Measurements from ENCODE around the gene DGCR2.
"Not testable (repeated sequence)": the region's sequence is repeated elsewhere in the genome, so short reads cannot be mapped to it uniquely, and the experiment has no call there.

Gene DGCR2

GRCh38 chr22:19056951-19057401 lies 65.2 kb downstream of the DGCR2 start:
- Histone ChIP-seq H3K9ac (ENCODE audit: low read length) (no peak overlapping the region), H3K36me3 (ENCODE audit: control insufficient read depth, insufficient read depth, low read length) (peaks cover 5% of the 10 kb centered on the region), H3K4me1 (ENCODE audit: control insufficient read depth, insufficient read depth, low read length) (peaks cover 6% of the 10 kb centered on the region), H3K4me3 (ENCODE audit: low read length) (no peak overlapping the region), H3K9me3 (ENCODE audit: control insufficient read depth, low read length) (no peaks in the 10 kb centered on the region), H3K27me3 (ENCODE audit: control insufficient read depth, insufficient read depth, low read length) (no peaks in the 10 kb centered on the region)

GRCh38 chr22:19055801-19056200 lies 66.4 kb downstream of the DGCR2 start:
- H3K27me3 ChIP-seq (ENCODE audit: control insufficient read depth, insufficient read depth, low read length) = no peaks in the 10 kb centered on the region
- no peaks in the 10 kb centered on the region for H3K9me3 ChIP-seq (ENCODE audit: control insufficient read depth, low read length)
- H3K4me3 ChIP-seq (ENCODE audit: low read length) = no peak overlapping the region
- no peaks in the 10 kb centered on the region for H3K36me3 ChIP-seq (ENCODE audit: control insufficient read depth, insufficient read depth, low read length)
- peaks cover 6% of the 10 kb centered on the region for H3K4me1 ChIP-seq (ENCODE audit: control insufficient read depth, insufficient read depth, low read length)
- no peak overlapping the region for H3K9ac ChIP-seq (ENCODE audit: low read length)

GRCh38 chr22:19052941-19053541 lies 69.2 kb downstream of the DGCR2 start:
- Histone ChIP-seq H3K27me3 (ENCODE audit: control insufficient read depth, insufficient read depth, low read length) (no peaks in the 10 kb centered on the region), H3K4me3 (ENCODE audit: low read length) (no peak overlapping the region), H3K36me3 (ENCODE audit: control insufficient read depth, insufficient read depth, low read length) (peaks cover 3% of the 10 kb centered on the region), H3K4me1 (ENCODE audit: control insufficient read depth, insufficient read depth, low read length) (no peaks in the 10 kb centered on the region), H3K9me3 (ENCODE audit: control insufficient read depth, low read length) (no peaks in the 10 kb centered on the region), H3K9ac (ENCODE audit: low read length) (no peak overlapping the region)

- Histone ChIP-seq H3K36me3 (ENCODE audit: control insufficient read depth, insufficient read depth, low read length) (peaks cover 15% of the 10 kb centered on the region), H3K9me3 (ENCODE audit: control insufficient read depth, low read length) (no peaks in the 10 kb centered on the region), H3K4me1 (ENCODE audit: control insufficient read depth, insufficient read depth, low read length) (no peaks in the 10 kb centered on the region), H3K9ac (ENCODE audit: low read length) (no peak overlapping the region), H3K27me3 (ENCODE audit: control insufficient read depth, insufficient read depth, low read length) (no peaks in the 10 kb centered on the region), H3K4me3 (ENCODE audit: low read length) (no peak overlapping the region)
Measured at GRCh38 chr22:19051381-19052072, 70.7 kb downstream of the DGCR2 start.

- not testable (repeated sequence) for H3K9ac ChIP-seq (ENCODE audit: low read length); H3K4me1 ChIP-seq (ENCODE audit: control insufficient read depth, insufficient read depth, low read length); H3K27me3 ChIP-seq (ENCODE audit: control insufficient read depth, insufficient read depth, low read length); H3K9me3 ChIP-seq (ENCODE audit: control insufficient read depth, low read length); H3K4me3 ChIP-seq (ENCODE audit: low read length)
- peaks cover 15% of the 10 kb centered on the region for H3K36me3 ChIP-seq (ENCODE audit: control insufficient read depth, insufficient read depth, low read length)
Measured at GRCh38 chr22:19050847-19051246, 71.4 kb downstream of the DGCR2 start.

- H3K27me3 ChIP-seq (ENCODE audit: control insufficient read depth, insufficient read depth, low read length) = no peaks in the 10 kb centered on the region
- no peak overlapping the region for H3K4me3 ChIP-seq (ENCODE audit: low read length)
- no peaks in the 10 kb centered on the region for H3K4me1 ChIP-seq (ENCODE audit: control insufficient read depth, insufficient read depth, low read length)
- peaks cover 15% of the 10 kb centered on the region for H3K36me3 ChIP-seq (ENCODE audit: control insufficient read depth, insufficient read depth, low read length)
- H3K9me3 ChIP-seq (ENCODE audit: control insufficient read depth, low read length) = no peaks in the 10 kb centered on the region
- no peak overlapping the region for H3K9ac ChIP-seq (ENCODE audit: low read length)
Measured at GRCh38 chr22:19050117-19050516, 72.1 kb downstream of the DGCR2 start.

GRCh38 chr22:19048531-19048930 lies 73.7 kb downstream of the DGCR2 start:
- no peaks in the 10 kb centered on the region for H3K9me3 ChIP-seq (ENCODE audit: control insufficient read depth, low read length)
- no peaks in the 10 kb centered on the region for H3K27me3 ChIP-seq (ENCODE audit: control insufficient read depth, insufficient read depth, low read length)
- no peaks in the 10 kb centered on the region for H3K4me1 ChIP-seq (ENCODE audit: control insufficient read depth, insufficient read depth, low read length)
- H3K9ac ChIP-seq (ENCODE audit: low read length) = no peak overlapping the region
- peaks cover 15% of the 10 kb centered on the region for H3K36me3 ChIP-seq (ENCODE audit: control insufficient read depth, insufficient read depth, low read length)
- H3K4me3 ChIP-seq (ENCODE audit: low read length) = no peak overlapping the region

GRCh38 chr22:19047993-19048392 lies 74.2 kb downstream of the DGCR2 start:
- H3K4me3 ChIP-seq (ENCODE audit: low read length) = no peak overlapping the region
- H3K9ac ChIP-seq (ENCODE audit: low read length) = no peak overlapping the region
- H3K27me3 ChIP-seq (ENCODE audit: control insufficient read depth, insufficient read depth, low read length) = no peaks in the 10 kb centered on the region
- no peaks in the 10 kb centered on the region for H3K4me1 ChIP-seq (ENCODE audit: control insufficient read depth, insufficient read depth, low read length)
- no peaks in the 10 kb centered on the region for H3K9me3 ChIP-seq (ENCODE audit: control insufficient read depth, low read length)
- peaks cover 18% of the 10 kb centered on the region for H3K36me3 ChIP-seq (ENCODE audit: control insufficient read depth, insufficient read depth, low read length)

GRCh38 chr22:19046719-19047609 lies 75.2 kb downstream of the DGCR2 start:
- Histone ChIP-seq H3K4me3 (ENCODE audit: low read length) (no peak overlapping the region), H3K36me3 (ENCODE audit: control insufficient read depth, insufficient read depth, low read length) (peaks cover 18% of the 10 kb centered on the region), H3K9me3 (ENCODE audit: control insufficient read depth, low read length) (no peaks in the 10 kb centered on the region), H3K9ac (ENCODE audit: low read length) (no peak overlapping the region), H3K27me3 (ENCODE audit: control insufficient read depth, insufficient read depth, low read length) (no peaks in the 10 kb centered on the region), H3K4me1 (ENCODE audit: control insufficient read depth, insufficient read depth, low read length) (no peaks in the 10 kb centered on the region)

- peaks cover 25% of the 10 kb centered on the region for H3K36me3 ChIP-seq (ENCODE audit: control insufficient read depth, insufficient read depth, low read length)
- no peak overlapping the region for H3K4me3 ChIP-seq (ENCODE audit: low read length)
- no peaks in the 10 kb centered on the region for H3K4me1 ChIP-seq (ENCODE audit: control insufficient read depth, insufficient read depth, low read length)
- H3K27me3 ChIP-seq (ENCODE audit: control insufficient read depth, insufficient read depth, low read length) = no peaks in the 10 kb centered on the region
- no peak overlapping the region for H3K9ac ChIP-seq (ENCODE audit: low read length)
- no peaks in the 10 kb centered on the region for H3K9me3 ChIP-seq (ENCODE audit: control insufficient read depth, low read length)
Measured at GRCh38 chr22:19046287-19046686, 75.9 kb downstream of the DGCR2 start.

GRCh38 chr22:19045094-19045493 lies 77.1 kb downstream of the DGCR2 start:
- no peak overlapping the region for H3K9ac ChIP-seq (ENCODE audit: low read length)
- no peaks in the 10 kb centered on the region for H3K27me3 ChIP-seq (ENCODE audit: control insufficient read depth, insufficient read depth, low read length)
- H3K36me3 ChIP-seq (ENCODE audit: control insufficient read depth, insufficient read depth, low read length) = peaks cover 26% of the 10 kb centered on the region
- no peaks in the 10 kb centered on the region for H3K9me3 ChIP-seq (ENCODE audit: control insufficient read depth, low read length)
- H3K4me3 ChIP-seq (ENCODE audit: low read length) = no peak overlapping the region
- no peaks in the 10 kb centered on the region for H3K4me1 ChIP-seq (ENCODE audit: control insufficient read depth, insufficient read depth, low read length)

GRCh38 chr22:19044381-19044780 lies 77.8 kb downstream of the DGCR2 start:
- Histone ChIP-seq H3K4me3 (ENCODE audit: low read length) (no peak overlapping the region), H3K36me3 (ENCODE audit: control insufficient read depth, insufficient read depth, low read length) (peaks cover 26% of the 10 kb centered on the region), H3K4me1 (ENCODE audit: control insufficient read depth, insufficient read depth, low read length) (no peaks in the 10 kb centered on the region), H3K9ac (ENCODE audit: low read length) (no peak overlapping the region), H3K27me3 (ENCODE audit: control insufficient read depth, insufficient read depth, low read length) (no peaks in the 10 kb centered on the region), H3K9me3 (ENCODE audit: control insufficient read depth, low read length) (no peaks in the 10 kb centered on the region)
